Subcutaneous abdominal adipose tissue (tissue), 5 donors: ENCODE measurements around the gene GPR139.

Source experiments
- H3K27ac ChIP-seq: one replicate; pipeline ENCODE4 v1.7.0; 2013; ENCODE audit warnings: low read depth, mild to moderate bottlenecking, inconsistent platforms, low read length, moderate library complexity
- H3K27me3 ChIP-seq, 5 donors: one replicate each; pipeline ENCODE4 v1.7.0; 2013; ENCODE audit warnings: low read length in 5 of 5, inconsistent platforms in 1 of 5; ENCODE audit not compliant: control insufficient read depth in 5 of 5, insufficient read depth in 4 of 5
- H3K36me3 ChIP-seq, 5 donors: one replicate each; pipeline ENCODE4 v1.7.0; 2013; ENCODE audit warnings: low read length in 5 of 5; ENCODE audit not compliant: control insufficient read depth in 5 of 5, insufficient read depth in 5 of 5
- H3K4me1 ChIP-seq, 5 donors: one replicate each; pipeline ENCODE4 v1.7.0; 2013; ENCODE audit warnings: low read length in 5 of 5, mild to moderate bottlenecking in 3 of 5, moderate library complexity in 1 of 5; ENCODE audit not compliant: control insufficient read depth in 5 of 5, insufficient read depth in 5 of 5
- H3K4me3 ChIP-seq, 5 donors: one replicate each; pipeline ENCODE4 v1.7.0; 2013; ENCODE audit warnings: low read length in 5 of 5, low read depth in 1 of 5
- H3K9ac ChIP-seq, 5 donors: one replicate each; pipeline ENCODE4 v1.7.0; 2013; ENCODE audit warnings: low read length in 5 of 5, mild to moderate bottlenecking in 4 of 5, moderate library complexity in 3 of 5
- H3K9me3 ChIP-seq, 5 donors: one replicate each; pipeline ENCODE4 v1.7.0; 2013; ENCODE audit warnings: low read length in 5 of 5; ENCODE audit not compliant: control insufficient read depth in 5 of 5
- donor health status: healthy.
- donor health status: healthy.
- donor health status: healthy.
- donor health status: healthy.
- donor health status: healthy.

Gene GPR139

DNA sequence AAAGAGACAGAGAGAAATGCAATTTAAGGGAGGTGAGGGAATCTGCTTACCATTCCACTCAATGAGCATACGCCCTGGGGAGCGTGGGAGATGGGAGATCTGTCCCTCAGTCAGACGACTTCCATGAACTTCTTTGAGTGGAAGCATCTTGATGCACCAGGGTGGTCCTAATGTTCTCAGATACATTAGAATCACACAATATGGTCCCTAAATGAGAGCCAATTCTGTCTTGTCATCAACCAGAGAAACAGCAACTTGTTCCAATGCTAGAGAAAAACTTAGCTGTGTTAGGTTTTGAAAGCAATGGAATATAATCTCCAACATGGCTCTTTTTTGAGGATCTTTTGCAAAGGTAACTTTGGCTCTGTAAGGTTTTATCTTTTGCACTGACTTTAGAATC, 44.1 kb downstream of the GPR139 start:
- no peaks in the 10 kb centered on the region for H3K36me3 ChIP-seq
- H3K9ac ChIP-seq: no peak overlapping the region
- H3K27ac ChIP-seq: no peak overlapping the region
- H3K4me3 ChIP-seq: no peak overlapping the region
- no peaks in the 10 kb centered on the region for H3K4me1 ChIP-seq
- H3K27me3 ChIP-seq: peaks cover 0 to 7% (median 5%) of the 10 kb centered on the region in 5 donors
- peaks cover 0 to 5% (median 0%) of the 10 kb centered on the region in 5 donors for H3K9me3 ChIP-seq

DNA sequence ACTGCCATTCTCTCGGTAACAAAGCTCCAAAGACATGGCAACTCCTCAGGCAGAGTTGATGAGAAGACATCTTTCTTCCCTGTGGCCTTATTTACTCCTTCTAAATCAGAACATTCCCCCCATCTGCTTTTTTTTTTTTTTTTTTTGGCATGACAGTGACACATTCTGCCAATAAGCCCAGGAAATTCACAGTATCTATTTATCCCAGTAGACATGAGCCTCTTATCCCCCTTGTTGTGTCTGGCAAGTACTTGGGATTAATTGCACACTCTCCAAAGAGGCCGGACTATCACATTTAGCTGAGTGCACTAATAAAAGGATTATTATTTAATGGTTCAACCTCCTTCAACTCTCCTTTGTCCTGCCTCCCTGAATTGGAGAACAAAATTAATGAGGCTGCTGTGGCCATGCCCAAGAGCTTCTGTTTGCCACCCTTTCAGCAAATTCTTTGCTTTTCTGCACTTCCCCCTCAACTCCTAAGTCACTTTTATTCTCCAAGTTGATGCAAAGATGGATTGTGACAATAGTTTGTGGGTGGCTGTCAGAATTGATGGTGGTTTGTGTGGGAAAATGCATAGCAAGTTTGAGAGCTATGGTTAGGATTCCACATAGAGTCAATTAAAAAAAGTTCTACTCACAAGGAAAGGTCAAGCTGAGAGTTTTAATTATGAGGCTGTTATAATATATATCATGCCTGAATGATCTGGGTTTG, 47.2 kb downstream of the GPR139 start:
- H3K36me3 ChIP-seq: no peaks in the 10 kb centered on the region
- no peak overlapping the region for H3K27ac ChIP-seq
- no peak overlapping the region for H3K9ac ChIP-seq
- H3K4me3 ChIP-seq: no peak overlapping the region
- peaks cover 0 to 4% (median 0%) of the 10 kb centered on the region in 5 donors for H3K27me3 ChIP-seq
- no peaks in the 10 kb centered on the region for H3K4me1 ChIP-seq
- peaks cover 0 to 4% (median 0%) of the 10 kb centered on the region in 5 donors for H3K9me3 ChIP-seq

DNA sequence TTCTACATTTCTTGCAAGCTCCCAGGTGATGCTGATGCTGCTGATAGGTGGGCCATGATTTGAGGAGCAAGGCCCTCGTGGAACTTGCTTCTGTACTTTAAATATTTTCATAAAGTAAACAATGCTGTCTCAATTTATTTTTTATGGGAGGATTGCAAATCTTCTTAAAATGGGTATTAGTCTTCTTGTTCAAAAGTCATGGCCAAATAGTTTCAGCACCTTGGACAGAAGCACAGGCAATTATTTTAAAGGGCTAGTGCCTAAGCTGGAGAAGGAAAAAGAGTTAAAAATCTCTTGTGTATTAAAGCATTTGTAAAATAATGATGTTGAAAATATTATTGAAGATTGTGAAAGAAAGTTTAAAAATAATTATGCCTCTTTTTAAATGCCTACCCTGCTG, 50.5 kb downstream of the GPR139 start:
- H3K4me1 ChIP-seq: no peaks in the 10 kb centered on the region
- no peak overlapping the region for H3K9ac ChIP-seq
- H3K9me3 ChIP-seq: peaks cover 0 to 4% (median 0%) of the 10 kb centered on the region in 5 donors
- no peak overlapping the region for H3K27ac ChIP-seq
- no peaks in the 10 kb centered on the region for H3K27me3 ChIP-seq
- H3K36me3 ChIP-seq: no peaks in the 10 kb centered on the region
- no peak overlapping the region for H3K4me3 ChIP-seq

DNA sequence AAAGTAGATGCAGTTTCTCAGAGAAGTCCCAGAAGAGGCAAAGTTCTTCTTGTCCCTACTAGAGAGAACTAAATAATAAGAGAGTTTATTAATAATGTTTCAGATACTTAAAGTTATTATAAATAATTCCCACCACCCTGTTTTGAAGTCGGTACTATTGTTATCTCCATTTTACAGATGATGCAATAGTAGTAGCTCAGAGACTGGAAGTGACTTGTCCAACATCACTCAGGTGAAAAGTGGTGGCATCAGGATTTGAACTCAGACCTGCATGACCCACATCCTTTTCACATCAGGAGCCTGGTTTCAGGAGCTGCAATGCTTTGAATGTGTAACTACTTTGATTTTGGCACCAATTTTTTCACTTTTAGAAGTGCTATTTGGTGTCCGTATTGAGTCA, 52.7 kb downstream of the GPR139 start:
- no peak overlapping the region for H3K27ac ChIP-seq
- H3K27me3 ChIP-seq: no peaks in the 10 kb centered on the region
- no peak overlapping the region for H3K4me3 ChIP-seq
- H3K36me3 ChIP-seq: no peaks in the 10 kb centered on the region
- H3K9me3 ChIP-seq: peaks cover 0 to 4% (median 0%) of the 10 kb centered on the region in 5 donors
- no peak overlapping the region for H3K9ac ChIP-seq
- no peaks in the 10 kb centered on the region for H3K4me1 ChIP-seq

DNA sequence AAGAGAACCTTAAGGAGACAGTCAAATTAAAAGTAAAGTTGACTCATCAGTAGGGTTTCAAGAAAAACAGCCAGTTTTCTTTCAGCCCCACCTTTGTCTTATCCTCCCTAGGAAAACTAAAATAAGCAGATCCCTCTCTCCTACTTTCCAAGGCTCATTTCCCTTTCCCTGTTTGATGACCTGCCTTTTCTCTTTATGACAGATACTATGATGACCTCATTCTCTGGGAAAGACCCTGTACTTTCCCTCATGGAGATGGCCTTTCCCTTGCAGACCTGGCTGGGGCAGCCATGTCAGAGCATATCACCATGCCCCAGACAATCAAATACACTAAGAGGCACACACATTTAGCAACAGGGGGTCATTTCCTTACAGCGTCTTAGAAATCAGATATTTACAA, 53.6 kb downstream of the GPR139 start:
- Histone ChIP-seq H3K9me3 (peaks cover 0 to 4% (median 0%) of the 10 kb centered on the region in 5 donors), H3K27ac (no peak overlapping the region), H3K36me3 (no peaks in the 10 kb centered on the region), H3K4me1 (no peaks in the 10 kb centered on the region), H3K9ac (no peak overlapping the region), H3K4me3 (no peak overlapping the region), H3K27me3 (no peaks in the 10 kb centered on the region)

DNA sequence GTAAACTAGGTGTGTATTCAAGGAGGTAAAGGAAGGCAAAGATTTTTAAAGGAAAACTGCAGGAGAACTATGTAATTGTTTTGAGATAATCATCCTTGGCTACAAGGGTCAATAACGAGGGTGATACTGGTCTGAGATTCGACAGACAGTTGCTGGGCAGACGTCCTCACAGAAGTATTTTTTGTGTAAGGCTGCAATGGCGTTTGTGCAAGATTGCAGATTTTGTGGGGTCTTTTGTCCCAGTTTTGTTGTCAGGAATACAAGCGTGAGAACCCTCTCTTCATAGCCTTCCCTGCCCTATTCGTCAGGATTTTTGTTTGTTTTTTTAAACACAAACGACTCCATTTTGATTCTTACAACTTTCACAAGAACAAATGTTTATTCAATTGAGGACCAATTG, 57.5 kb downstream of the GPR139 start:
- no peaks in the 10 kb centered on the region for H3K9me3 ChIP-seq
- no peaks in the 10 kb centered on the region for H3K27me3 ChIP-seq
- no peaks in the 10 kb centered on the region for H3K4me1 ChIP-seq
- H3K4me3 ChIP-seq: no peak overlapping the region
- no peaks in the 10 kb centered on the region for H3K36me3 ChIP-seq
- H3K27ac ChIP-seq: no peak overlapping the region
- no peak overlapping the region for H3K9ac ChIP-seq

DNA sequence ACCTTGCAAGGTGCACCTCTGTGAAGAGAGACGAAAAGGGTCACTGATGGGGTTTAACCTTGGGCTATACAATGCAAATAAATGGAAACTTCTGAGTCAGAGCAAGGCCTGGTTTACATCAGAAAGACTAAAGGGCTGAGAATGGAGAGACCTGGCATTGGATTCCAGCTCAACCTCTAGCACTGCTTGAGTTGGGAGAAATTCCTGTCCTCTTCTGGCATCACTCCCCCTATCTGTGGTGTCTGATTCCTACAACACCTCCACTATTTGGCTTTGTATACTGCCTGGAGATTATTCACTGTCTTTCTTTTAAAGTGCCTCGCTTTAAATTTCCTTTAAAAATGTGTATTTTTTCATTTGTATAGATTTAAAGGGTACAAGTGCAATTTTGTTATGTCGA, 68.8 kb downstream of the GPR139 start:
- H3K9me3 ChIP-seq: peaks cover 2 to 10% (median 5%) of the 10 kb centered on the region in 5 donors
- no peak overlapping the region for H3K4me3 ChIP-seq
- no peak overlapping the region for H3K27ac ChIP-seq
- H3K27me3 ChIP-seq: peaks cover 0 to 13% (median 8%) of the 10 kb centered on the region in 5 donors
- H3K4me1 ChIP-seq: no peaks in the 10 kb centered on the region
- H3K36me3 ChIP-seq: no peaks in the 10 kb centered on the region
- H3K9ac ChIP-seq: no peak overlapping the region

DNA sequence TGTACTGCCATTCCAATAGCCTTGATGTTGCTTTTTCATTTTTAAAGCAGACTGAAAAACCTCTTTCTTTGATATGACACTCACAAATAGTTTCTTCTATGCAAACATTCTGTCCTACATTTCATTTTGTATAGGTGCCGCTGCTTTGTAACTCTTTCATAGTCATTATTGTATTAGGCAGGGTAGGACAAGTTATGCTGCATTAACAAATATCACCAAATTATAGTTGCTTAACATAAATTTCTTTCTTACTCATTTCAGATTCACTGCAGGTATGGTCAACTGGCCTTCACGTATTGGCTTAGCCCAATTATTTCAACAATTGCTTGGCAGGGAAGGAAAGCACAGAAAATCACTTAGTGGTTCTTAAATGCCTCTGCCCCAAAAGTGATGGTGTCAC, 70.8 kb downstream of the GPR139 start:
- no peaks in the 10 kb centered on the region for H3K4me1 ChIP-seq
- peaks cover 0 to 13% (median 7%) of the 10 kb centered on the region in 5 donors for H3K27me3 ChIP-seq
- H3K27ac ChIP-seq: no peak overlapping the region
- peaks cover 0 to 10% (median 4%) of the 10 kb centered on the region in 5 donors for H3K9me3 ChIP-seq
- no peak overlapping the region for H3K9ac ChIP-seq
- no peak overlapping the region for H3K4me3 ChIP-seq
- no peaks in the 10 kb centered on the region for H3K36me3 ChIP-seq

DNA sequence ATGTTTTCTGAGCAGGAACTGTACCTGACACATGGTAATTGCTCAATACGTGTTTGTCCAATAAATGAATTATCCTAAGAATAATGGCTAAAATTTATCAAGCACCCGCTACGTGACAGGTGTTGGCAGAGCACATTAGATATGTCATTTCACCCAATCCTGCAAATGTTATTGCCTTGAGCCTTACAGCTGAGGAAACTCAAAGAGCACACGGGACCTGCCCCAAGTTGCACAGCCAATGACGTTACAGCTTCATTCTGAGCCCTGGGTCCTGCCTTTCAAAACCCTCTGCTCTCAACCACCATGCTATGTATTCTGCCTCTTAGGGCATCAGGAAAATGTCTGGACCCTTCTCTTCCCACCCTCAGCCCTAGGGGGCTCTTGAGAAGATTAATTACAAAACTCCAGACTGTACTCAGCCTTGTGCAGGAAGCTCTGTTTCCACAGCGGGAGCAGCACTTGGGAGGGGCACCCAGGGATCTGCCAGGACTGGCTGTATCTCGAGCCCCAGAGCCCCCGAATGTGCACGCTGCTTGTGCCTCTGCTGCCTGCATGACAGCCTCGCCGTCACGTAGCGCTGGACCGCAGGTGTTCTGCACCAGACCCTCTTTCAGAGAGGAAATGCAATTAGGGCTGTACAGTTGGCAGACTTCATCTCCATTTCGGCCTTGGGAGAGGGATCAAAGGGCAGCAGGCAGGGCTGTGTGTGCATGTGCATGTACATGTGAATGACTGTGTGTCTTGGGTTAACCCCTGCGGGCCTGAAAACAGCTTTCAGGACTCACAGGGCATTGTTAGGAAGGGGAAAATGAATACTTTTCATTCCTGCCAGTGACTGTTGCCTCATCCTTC, 71.6 kb downstream of the GPR139 start:
- no peak overlapping the region for H3K9ac ChIP-seq
- H3K27ac ChIP-seq: no peak overlapping the region
- no peaks in the 10 kb centered on the region for H3K36me3 ChIP-seq
- H3K4me3 ChIP-seq: no peak overlapping the region
- H3K9me3 ChIP-seq: peaks cover 0 to 10% (median 4%) of the 10 kb centered on the region in 5 donors
- H3K27me3 ChIP-seq: peaks cover 0 to 13% (median 7%) of the 10 kb centered on the region in 5 donors
- H3K4me1 ChIP-seq: no peaks in the 10 kb centered on the region

DNA sequence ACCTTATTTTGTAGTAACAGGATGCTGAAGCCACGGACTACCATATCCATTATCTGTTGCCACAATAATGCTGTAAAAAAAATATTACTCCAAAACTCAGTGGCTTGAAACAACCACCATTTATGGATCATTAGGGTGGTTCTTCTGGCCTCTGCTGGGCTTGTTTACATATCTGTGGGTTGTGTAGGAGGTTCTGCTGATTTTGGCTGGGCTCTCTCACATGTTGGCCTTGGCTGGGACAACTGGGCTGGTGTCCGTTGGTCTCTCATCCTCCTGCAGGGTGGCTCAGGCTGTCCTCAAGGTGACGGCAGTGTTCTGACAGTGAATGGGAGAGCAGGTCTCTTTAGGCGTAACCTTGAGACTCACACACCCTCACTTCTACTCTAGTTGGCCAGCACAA, 76.0 kb downstream of the GPR139 start:
- Histone ChIP-seq H3K4me3 (no peak overlapping the region), H3K27ac (no peak overlapping the region), H3K9ac (no peak overlapping the region), H3K4me1 (peaks cover 0 to 2% (median 0%) of the 10 kb centered on the region in 5 donors), H3K27me3 (peaks cover 0 to 17% (median 11%) of the 10 kb centered on the region in 5 donors), H3K9me3 (peaks cover 0 to 6% (median 0%) of the 10 kb centered on the region in 5 donors), H3K36me3 (no peaks in the 10 kb centered on the region)
